ENCODE data around the gene GAL3ST3. TPM values are rescaled to one million over a fixed set of nuclear protein-coding genes. Genes with fewer than 3 reads are reported as not detected.

GAL3ST3 gene
- total and polyA plus RNA-seq, 11 donors, result 0.08 to 4.9 (median 2.1) TPM

DNA sequence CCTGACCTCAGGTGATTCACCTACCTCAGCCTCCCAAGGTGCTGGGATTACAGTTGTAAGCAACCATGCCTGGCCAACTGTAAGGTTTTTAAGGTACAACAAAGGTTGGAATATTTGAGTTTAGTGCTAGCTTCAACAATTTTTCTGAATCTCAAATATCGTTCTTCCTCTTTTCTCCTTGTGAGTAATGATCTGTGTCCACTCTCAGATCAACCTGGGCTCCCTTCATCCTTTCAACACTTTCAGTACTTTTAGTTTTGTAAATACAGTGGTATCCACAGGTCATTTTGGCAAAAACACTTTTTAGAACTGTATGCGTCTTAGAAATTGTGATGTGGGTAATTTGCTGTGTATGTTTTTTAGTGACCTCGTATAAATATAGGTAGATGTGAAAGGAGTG, 29.0 kb upstream of the GAL3ST3 start:
- H3K36me3 ChIP-seq, result peaks cover 0 to 48% (median 16%) of the 10 kb centered on the region in 9 donors
- DNase-seq (no peak), ATAC-seq (no peak)
- H3K4me3 ChIP-seq, result no peak overlapping the region
- peaks cover 0 to 46% (median 28%) of the 10 kb centered on the region in 12 donors for H3K4me1 ChIP-seq
- H3K27ac ChIP-seq, result no peak overlapping the region
- intact Hi-C loops (cut with DNase I), result loop anchor here in 3 of 10 donors (10.0 kb wide), 2 partner anchors 47 to 57 kb away; no protein-coding TSS in a partner anchor
- 92 to 97% (median 93%) methylated on average over 3 of the region's 3 CpGs for WGBS, 4 donors
- no peaks in the 10 kb centered on the region for H3K9me3 ChIP-seq
- no peaks in the 10 kb centered on the region for H3K27me3 ChIP-seq
- TF ChIP-seq, protein P1, sequence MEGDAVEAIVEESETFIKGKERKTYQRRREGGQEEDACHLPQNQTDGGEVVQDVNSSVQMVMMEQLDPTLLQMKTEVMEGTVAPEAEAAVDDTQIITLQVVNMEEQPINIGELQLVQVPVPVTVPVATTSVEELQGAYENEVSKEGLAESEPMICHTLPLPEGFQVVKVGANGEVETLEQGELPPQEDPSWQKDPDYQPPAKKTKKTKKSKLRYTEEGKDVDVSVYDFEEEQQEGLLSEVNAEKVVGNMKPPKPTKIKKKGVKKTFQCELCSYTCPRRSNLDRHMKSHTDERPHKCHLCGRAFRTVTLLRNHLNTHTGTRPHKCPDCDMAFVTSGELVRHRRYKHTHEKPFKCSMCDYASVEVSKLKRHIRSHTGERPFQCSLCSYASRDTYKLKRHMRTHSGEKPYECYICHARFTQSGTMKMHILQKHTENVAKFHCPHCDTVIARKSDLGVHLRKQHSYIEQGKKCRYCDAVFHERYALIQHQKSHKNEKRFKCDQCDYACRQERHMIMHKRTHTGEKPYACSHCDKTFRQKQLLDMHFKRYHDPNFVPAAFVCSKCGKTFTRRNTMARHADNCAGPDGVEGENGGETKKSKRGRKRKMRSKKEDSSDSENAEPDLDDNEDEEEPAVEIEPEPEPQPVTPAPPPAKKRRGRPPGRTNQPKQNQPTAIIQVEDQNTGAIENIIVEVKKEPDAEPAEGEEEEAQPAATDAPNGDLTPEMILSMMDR (IDR thresholded peaks at IDR 0.05), result no peak
- no peak for TF ChIP-seq POLR2A (IDR thresholded peaks at IDR 0.05)

DNA sequence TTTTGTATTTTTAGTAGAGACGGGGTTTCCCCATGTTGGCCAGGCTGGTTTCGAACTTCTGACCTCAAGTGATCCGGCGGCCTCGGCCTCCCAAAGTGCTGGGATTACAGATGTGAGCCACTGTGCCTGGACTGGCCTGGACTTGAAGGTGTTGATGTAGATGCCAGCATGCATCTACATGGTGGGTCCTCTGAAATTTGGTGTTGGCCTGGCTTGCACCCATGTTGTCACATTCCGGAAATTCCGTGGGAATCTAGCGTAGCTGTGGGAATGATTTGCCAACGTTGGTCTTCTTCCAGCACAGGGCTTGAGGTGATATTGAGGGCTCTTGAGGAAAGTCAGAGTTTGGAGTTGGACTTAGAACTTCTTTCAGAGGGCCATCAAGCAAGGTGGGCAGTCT, 27.6 kb upstream of the GAL3ST3 start:
- TF ChIP-seq, protein P1 (IDR thresholded peaks at IDR 0.05), result no peak
- no peak for TF ChIP-seq POLR2A (IDR thresholded peaks at IDR 0.05)
- Histone ChIP-seq H3K36me3 (peaks cover 0 to 50% (median 20%) of the 10 kb centered on the region in 9 donors), H3K4me3 (no peak overlapping the region), H3K27ac (peak overlapping the region in 4 of 12 donors; percentile 6 to 45 (median 17)), H3K4me1 (peaks cover 0 to 45% (median 27%) of the 10 kb centered on the region in 12 donors), H3K27me3 (no peaks in the 10 kb centered on the region), H3K9me3 (no peaks in the 10 kb centered on the region)
- intact Hi-C loops (cut with DNase I), result loop anchor here in 3 of 10 donors (10.0 kb wide), 2 partner anchors 48 to 58 kb away; no protein-coding TSS in a partner anchor
- DNase-seq, result no peak
- ATAC-seq, result peak in 1 of 4 donors; percentile 47
- WGBS, 4 donors, result 65 to 81% (median 72%) methylated on average over 4 to 9 of the region's 9 CpGs

DNA sequence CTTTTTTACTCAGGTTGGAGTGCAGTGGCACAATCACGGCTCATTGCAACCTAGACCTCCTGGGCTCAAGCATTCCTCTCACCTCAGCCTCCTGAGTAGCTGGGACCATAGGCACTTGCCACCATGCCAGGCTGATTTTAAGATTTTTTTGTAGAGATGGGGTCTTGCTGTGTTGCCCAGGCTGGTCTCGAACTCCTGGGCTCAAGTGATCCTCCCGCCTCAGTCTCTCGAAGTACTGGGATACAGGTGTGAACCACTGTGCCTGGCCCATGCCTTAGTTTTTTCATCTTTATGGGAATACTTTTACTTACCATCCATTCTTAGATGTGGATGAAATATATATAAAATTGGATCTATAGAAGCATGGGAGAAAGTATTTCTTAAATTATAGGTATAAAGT, 26.3 kb upstream of the GAL3ST3 start:
- no peak for TF ChIP-seq POLR2A (IDR thresholded peaks at IDR 0.05)
- TF ChIP-seq, protein P1 (IDR thresholded peaks at IDR 0.05), result no peak
- Histone ChIP-seq H3K36me3 (peaks cover 0 to 50% (median 20%) of the 10 kb centered on the region in 9 donors), H3K27ac (no peak overlapping the region), H3K9me3 (no peaks in the 10 kb centered on the region), H3K4me3 (no peak overlapping the region), H3K4me1 (peaks cover 0 to 36% (median 20%) of the 10 kb centered on the region in 12 donors), H3K27me3 (no peaks in the 10 kb centered on the region)
- ATAC-seq (no peak), DNase-seq (no peak)
- WGBS, 4 donors, result 96 to 99% (median 98%) methylated on average over 4 of the region's 4 CpGs
- intact Hi-C loops (cut with DNase I), result loop anchor here in 3 of 10 donors (10.0 kb wide), 2 partner anchors 50 to 60 kb away; no protein-coding TSS in a partner anchor

DNA sequence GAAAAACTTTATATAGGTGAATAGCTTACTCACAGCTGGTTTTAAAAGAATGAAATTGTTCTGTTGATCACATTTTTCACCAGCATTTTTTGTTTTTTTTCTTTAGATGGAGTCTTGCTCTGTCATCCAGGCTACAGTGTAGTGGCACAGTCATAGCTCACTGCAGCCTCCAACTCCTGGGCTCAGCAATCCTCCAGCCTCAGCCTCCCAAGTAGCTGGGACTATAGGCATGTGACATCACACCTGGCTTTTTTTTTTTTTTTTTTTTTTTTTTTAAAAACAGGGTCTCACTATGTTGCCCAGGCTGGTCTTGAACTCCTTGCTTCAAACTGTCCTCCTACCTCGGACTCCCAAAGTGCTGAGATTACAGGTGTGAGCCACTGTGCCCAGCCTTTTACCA, 24.7 kb upstream of the GAL3ST3 start:
- Histone ChIP-seq H3K4me1 (peaks cover 0 to 40% (median 27%) of the 10 kb centered on the region in 12 donors), H3K4me3 (no peak overlapping the region), H3K36me3 (peaks cover 0 to 50% (median 20%) of the 10 kb centered on the region in 9 donors), H3K9me3 (no peaks in the 10 kb centered on the region), H3K27ac (no peak overlapping the region), H3K27me3 (no peaks in the 10 kb centered on the region)
- no peak for TF ChIP-seq POLR2A (IDR thresholded peaks at IDR 0.05)
- TF ChIP-seq, protein P1 (IDR thresholded peaks at IDR 0.05), result no peak
- ATAC-seq, result no peak
- intact Hi-C loops (cut with DNase I), result loop anchor here in 8 of 10 donors (5.0 to 10.0 kb wide), 5 partner anchors 44 to 61 kb away; no protein-coding TSS in a partner anchor
- DNase-seq, result no peak
- 100% methylated on average over 1 of the region's 1 CpG for WGBS, 4 donors

Data from heart left ventricle (tissue), 16 donors.